Lower leg skin (tissue), 3 donors: Measurements from ENCODE around the gene FARS2.

Source experiments
- CTCF ChIP-seq, 3 donors: fragments of 450-650 bp; IDR thresholded peaks; one replicate each; pipeline ENCODE4 v1.5.1; 2016; ENCODE audit warnings: antibody characterized with exemption in 3 of 3, mild to moderate bottlenecking in 3 of 3, moderate library complexity in 2 of 3
- POLR2A ChIP-seq, 2 donors: fragments of 450-650 bp; IDR thresholded peaks; one replicate each; pipeline ENCODE4 v1.6.1; 2016 to 2017; ENCODE audit warnings: antibody characterized with exemption in 2 of 2, mild to moderate bottlenecking in 1 of 2, moderate library complexity in 1 of 2

- no peak for TF ChIP-seq POLR2A (IDR thresholded peaks at IDR 0.05)
- TF ChIP-seq CTCF (IDR thresholded peaks at IDR 0.05) = no peak
Measured at GRCh38 chr6:5744497-5744896, 483.2 kb downstream of the FARS2 start.
